Measurements from ENCODE around the gene KIF26B. TPM values are rescaled to one million over a fixed set of nuclear protein-coding genes. Genes with fewer than 3 reads are reported as not detected.

Gene KIF26B
- total RNA-seq, 4 donors from 2014 or later: 3.6 to 7.0 (median 5.2) TPM

GRCh38 chr1:245183429-245183828, 28.6 kb downstream of the KIF26B start:
- no peaks in the 10 kb centered on the region for H3K4me1 ChIP-seq
- H3K4me3 ChIP-seq: no peak overlapping the region
- WGBS: 76% methylated on average over 3 of the region's 3 CpGs
- H3K9me3 ChIP-seq: no peaks in the 10 kb centered on the region
- TF ChIP-seq EP300 (IDR thresholded peaks at IDR 0.05): no peak
- no peak for TF ChIP-seq POLR2AphosphoS5 (IDR thresholded peaks at IDR 0.05)
- TF ChIP-seq POLR2A (IDR thresholded peaks at IDR 0.05): no peak
- no peak for TF ChIP-seq CTCF (IDR thresholded peaks at IDR 0.05)
- H3K27me3 ChIP-seq: no peaks in the 10 kb centered on the region
- H3K36me3 ChIP-seq: no peaks in the 10 kb centered on the region
- no peak overlapping the region for H3K27ac ChIP-seq
- no peak for DNase-seq (ENCODE audit: low spot score in 2 of 2)

DNA sequence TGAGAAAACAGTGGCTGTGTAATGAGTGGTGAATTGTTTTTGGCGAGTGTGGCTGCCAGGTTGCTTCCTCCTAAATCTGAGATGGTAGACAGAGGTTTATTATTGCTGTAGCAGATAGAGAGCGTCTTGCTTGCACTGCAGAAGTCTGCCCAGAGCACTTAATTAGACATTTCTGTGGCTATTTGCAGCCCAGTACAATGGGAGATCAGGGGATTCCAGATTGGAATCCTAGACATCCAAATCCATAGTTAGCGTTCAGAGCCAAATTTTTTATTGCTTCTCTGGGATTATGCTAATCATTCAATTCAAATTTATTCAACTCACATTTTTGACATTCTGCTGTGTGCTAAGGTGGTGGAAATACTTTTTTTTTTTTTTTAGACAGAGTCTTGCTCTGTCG, 30.0 kb downstream of the KIF26B start:
- H3K4me1 ChIP-seq: no peaks in the 10 kb centered on the region
- no peak for TF ChIP-seq EP300 (IDR thresholded peaks at IDR 0.05)

DNA sequence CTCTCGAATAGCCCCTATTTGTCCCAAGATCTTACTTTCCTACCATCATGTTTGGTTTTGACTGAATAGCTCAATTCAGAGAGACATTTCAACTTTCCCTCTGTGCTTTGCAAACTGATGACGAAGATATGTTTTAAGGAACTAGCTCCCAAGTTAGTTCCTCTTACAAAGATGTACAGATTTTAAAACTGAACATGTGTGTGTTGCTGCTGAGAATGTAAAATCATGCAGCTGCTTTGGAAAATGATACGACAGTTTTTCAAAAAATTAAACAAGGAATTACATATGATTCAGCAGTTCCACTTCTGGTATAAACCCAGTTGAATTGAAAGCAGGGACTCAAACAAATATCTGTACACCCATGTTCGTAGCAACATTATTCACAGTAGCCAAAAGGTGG, 33.6 kb downstream of the KIF26B start:
- Histone ChIP-seq H3K9me3 (no peaks in the 10 kb centered on the region), H3K4me1 (no peaks in the 10 kb centered on the region), H3K27ac (no peak overlapping the region), H3K4me3 (no peak overlapping the region), H3K27me3 (no peaks in the 10 kb centered on the region), H3K36me3 (no peaks in the 10 kb centered on the region)
- 68% methylated on average over 4 of the region's 4 CpGs for WGBS
- TF ChIP-seq POLR2AphosphoS5 (IDR thresholded peaks at IDR 0.05) (no peak), EP300 (IDR thresholded peaks at IDR 0.05) (no peak), CTCF (IDR thresholded peaks at IDR 0.05) (no peak), POLR2A (IDR thresholded peaks at IDR 0.05) (no peak)
- no peak for DNase-seq (ENCODE audit: low spot score in 2 of 2)

More for the DNA sequence above, 30.0 kb downstream of the KIF26B start:
- no peak overlapping the region for H3K4me3 ChIP-seq
- 59% methylated on average over 4 of the region's 4 CpGs for WGBS
- no peak for DNase-seq (ENCODE audit: low spot score in 2 of 2)
- no peaks in the 10 kb centered on the region for H3K9me3 ChIP-seq
- H3K27me3 ChIP-seq: no peaks in the 10 kb centered on the region
- H3K27ac ChIP-seq: no peak overlapping the region
- H3K36me3 ChIP-seq: no peaks in the 10 kb centered on the region

- Histone ChIP-seq H3K27ac (no peak overlapping the region), H3K36me3 (no peaks in the 10 kb centered on the region), H3K4me1 (no peaks in the 10 kb centered on the region), H3K27me3 (no peaks in the 10 kb centered on the region), H3K4me3 (no peak overlapping the region), H3K9me3 (no peaks in the 10 kb centered on the region)
- no peak for DNase-seq (ENCODE audit: low spot score in 2 of 2)
- 86% methylated on average over 9 of the region's 9 CpGs for WGBS
- no peak for TF ChIP-seq POLR2A (IDR thresholded peaks at IDR 0.05)
- no peak for TF ChIP-seq POLR2AphosphoS5 (IDR thresholded peaks at IDR 0.05)
- no peak for TF ChIP-seq EP300 (IDR thresholded peaks at IDR 0.05)
- no peak for TF ChIP-seq CTCF (IDR thresholded peaks at IDR 0.05)
Measured at GRCh38 chr1:245195398-245195797, 40.6 kb downstream of the KIF26B start.

GRCh38 chr1:245197121-245197520, 42.3 kb downstream of the KIF26B start:
- no peak for DNase-seq (ENCODE audit: low spot score in 2 of 2)
- H3K36me3 ChIP-seq: no peaks in the 10 kb centered on the region
- H3K9me3 ChIP-seq: no peaks in the 10 kb centered on the region
- no peak overlapping the region for H3K4me3 ChIP-seq
- TF ChIP-seq CTCF (IDR thresholded peaks at IDR 0.05) (no peak), POLR2AphosphoS5 (IDR thresholded peaks at IDR 0.05) (no peak), POLR2A (IDR thresholded peaks at IDR 0.05) (no peak), EP300 (IDR thresholded peaks at IDR 0.05) (no peak)
- no peak overlapping the region for H3K27ac ChIP-seq
- no peaks in the 10 kb centered on the region for H3K4me1 ChIP-seq
- H3K27me3 ChIP-seq: no peaks in the 10 kb centered on the region
- WGBS: 77% methylated on average over 3 of the region's 3 CpGs

GRCh38 chr1:245197911-245198379, 43.2 kb downstream of the KIF26B start:
- no peaks in the 10 kb centered on the region for H3K27me3 ChIP-seq
- no peak overlapping the region for H3K4me3 ChIP-seq
- TF ChIP-seq EP300 (IDR thresholded peaks at IDR 0.05): no peak
- TF ChIP-seq POLR2AphosphoS5 (IDR thresholded peaks at IDR 0.05): no peak
- TF ChIP-seq POLR2A (IDR thresholded peaks at IDR 0.05): no peak
- no peak for TF ChIP-seq CTCF (IDR thresholded peaks at IDR 0.05)
- H3K36me3 ChIP-seq: no peaks in the 10 kb centered on the region
- no peak overlapping the region for H3K27ac ChIP-seq
- no peaks in the 10 kb centered on the region for H3K9me3 ChIP-seq
- H3K4me1 ChIP-seq: no peaks in the 10 kb centered on the region
- no peak for DNase-seq (ENCODE audit: low spot score in 2 of 2)
- 0% methylated on average over 1 of the region's 1 CpG for WGBS

Measured in suprapubic skin (tissue), 4 donors.